Sigmoid colon (tissue), 4 donors: ENCODE measurements around the gene CACNG4.

Source experiments
- CTCF ChIP-seq, 4 experiments: fragments of 450-650 bp in 3 of 4; fragments of 200-600 bp in 1 of 4; IDR thresholded peaks; one replicate each; pipeline ENCODE4 v1.5.1; 2016 to 2019; ENCODE audit warnings: antibody characterized with exemption in 4 of 4, mild to moderate bottlenecking in 3 of 4, moderate library complexity in 2 of 4
- POLR2AphosphoS5 ChIP-seq, 4 donors: sonication (generic); formaldehyde crosslinking; IDR thresholded peaks; one replicate each; pipeline ENCODE4 v1.6.1; 2017; ENCODE audit warnings: antibody characterized with exemption in 4 of 4

- TF ChIP-seq POLR2AphosphoS5 (IDR thresholded peaks at IDR 0.05): no peak
- no peak for TF ChIP-seq CTCF (IDR thresholded peaks at IDR 0.05)
These were observed 53.4 kb downstream of the CACNG4 start for GRCh38 chr17:67017910-67018309.
